Duodenal mucosa (tissue), 2 donors: ENCODE results near the gene ARHGAP19.

ENCODE experiments used
- H3K27ac ChIP-seq: one replicate; pipeline ENCODE4 v1.7.0; 2013; ENCODE audit warnings: low read depth, low read length
- H3K27me3 ChIP-seq, 2 donors: one replicate each; pipeline ENCODE4 v1.7.0; 2013; ENCODE audit warnings: low read length in 2 of 2, control low read depth in 1 of 2; ENCODE audit not compliant: insufficient read depth in 2 of 2, control insufficient read depth in 1 of 2
- H3K36me3 ChIP-seq, 2 donors: one replicate each; pipeline ENCODE4 v1.7.0; 2013; ENCODE audit warnings: low read length in 2 of 2, control low read depth in 1 of 2; ENCODE audit not compliant: insufficient read depth in 2 of 2, control insufficient read depth in 1 of 2
- H3K4me1 ChIP-seq, 2 donors: one replicate each; pipeline ENCODE4 v1.7.0; 2013; ENCODE audit warnings: low read length in 2 of 2, control low read depth in 1 of 2; ENCODE audit not compliant: insufficient read depth in 2 of 2, control insufficient read depth in 1 of 2
- H3K4me3 ChIP-seq, 2 donors: one replicate each; pipeline ENCODE4 v1.7.0; 2013; ENCODE audit warnings: low read length in 2 of 2, low read depth in 1 of 2
- H3K9ac ChIP-seq, 2 donors: one replicate each; pipeline ENCODE4 v1.7.0; 2013; ENCODE audit warnings: low read length in 2 of 2, low read depth in 1 of 2
- H3K9me3 ChIP-seq, 2 donors: one replicate each; pipeline ENCODE4 v1.7.0; 2013; ENCODE audit warnings: low read length in 2 of 2, control low read depth in 1 of 2; ENCODE audit not compliant: control insufficient read depth in 1 of 2

Gene ARHGAP19

DNA sequence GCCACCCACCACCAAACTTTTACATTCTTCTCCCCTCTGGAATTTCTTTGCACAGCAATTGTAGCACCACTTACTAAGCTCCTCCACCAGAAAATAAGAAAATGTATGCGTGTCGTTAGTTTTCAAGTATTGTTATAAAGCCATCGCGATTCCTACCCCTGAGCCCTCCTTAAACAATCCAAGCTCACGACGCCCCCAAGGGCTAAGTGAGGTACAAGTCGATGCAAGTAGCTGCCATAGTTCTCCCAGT is 40.8 kb upstream of the ARHGAP19 start:
- Histone ChIP-seq H3K4me3 (peak overlapping the region; percentile 81 to 93), H3K27ac (peak overlapping the region; percentile 79), H3K4me1 (peaks cover 33 to 38% of the 10 kb centered on the region in 2 donors), H3K27me3 (no peaks in the 10 kb centered on the region), H3K9me3 (no peaks in the 10 kb centered on the region), H3K9ac (peak overlapping the region; percentile 89 to 96), H3K36me3 (peaks cover 0 to 4% of the 10 kb centered on the region in 2 donors)

DNA sequence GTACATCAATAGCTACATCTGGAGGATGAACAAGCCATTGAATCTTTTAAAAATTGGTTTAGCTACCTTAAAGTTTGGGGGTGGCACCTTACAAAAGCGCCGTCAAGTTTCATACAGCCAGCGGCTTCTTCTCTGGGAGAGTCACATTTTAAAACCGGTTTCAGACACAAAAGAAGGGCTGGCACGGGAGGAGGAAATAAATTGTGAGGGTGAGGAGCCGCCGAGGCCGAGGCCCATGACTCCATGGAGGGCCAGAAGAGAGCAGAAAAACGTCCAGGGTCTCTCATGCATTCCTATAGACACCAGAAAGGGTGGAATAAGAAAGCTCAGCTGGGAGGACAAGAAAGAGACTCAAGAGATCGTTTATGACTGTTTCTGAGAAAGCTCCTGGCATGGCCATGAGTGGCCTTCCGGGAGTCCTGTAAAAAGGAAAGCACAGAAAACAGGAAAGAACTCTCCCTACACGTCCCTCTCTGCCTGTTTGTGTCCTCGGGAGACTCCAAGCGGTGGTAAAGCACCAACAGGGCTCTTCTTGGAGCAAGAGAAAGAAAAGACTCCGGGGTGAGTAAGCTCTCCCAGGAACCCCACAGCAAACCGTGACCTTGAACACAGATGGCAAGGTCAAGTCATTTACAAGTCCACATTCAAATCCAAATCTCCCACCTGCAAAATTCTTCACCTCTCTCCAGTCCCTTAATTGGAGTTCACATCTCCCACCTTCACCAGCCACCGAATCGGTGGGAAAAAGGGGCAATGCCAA is 40.3 kb upstream of the ARHGAP19 start:
- Histone ChIP-seq H3K9me3 (no peaks in the 10 kb centered on the region), H3K4me1 (peaks cover 38 to 43% of the 10 kb centered on the region in 2 donors), H3K4me3 (peak overlapping the region; percentile 81 to 93), H3K27me3 (no peaks in the 10 kb centered on the region), H3K36me3 (peaks cover 0 to 4% of the 10 kb centered on the region in 2 donors), H3K9ac (peak overlapping the region; percentile 89 to 96), H3K27ac (peak overlapping the region; percentile 79)

DNA sequence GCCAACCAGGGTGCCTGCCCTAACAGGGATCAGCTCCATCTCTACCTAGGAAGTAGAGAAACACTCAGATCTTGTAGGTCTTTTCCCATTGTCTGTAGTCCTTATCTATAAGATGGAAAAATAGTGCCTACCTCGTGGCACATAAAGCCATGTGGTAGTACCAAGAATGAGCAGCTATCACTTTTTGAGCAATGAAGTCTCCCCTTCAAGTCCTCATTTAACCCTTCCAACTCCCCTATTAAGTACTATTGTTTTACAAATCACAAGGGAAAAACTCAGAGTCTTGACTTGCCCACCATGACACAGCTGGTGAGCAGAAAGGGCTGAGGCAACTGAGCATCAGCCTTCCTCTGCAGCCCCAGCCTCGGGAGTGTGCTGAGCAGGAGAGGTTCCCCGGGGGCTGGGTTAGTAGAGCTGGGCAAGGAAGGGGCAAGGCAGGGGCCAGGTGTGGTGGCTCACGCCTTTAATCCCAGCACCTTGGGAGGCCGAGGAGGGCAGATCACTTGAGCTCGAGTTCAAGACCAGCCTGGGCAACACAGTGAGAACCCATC is 38.8 kb upstream of the ARHGAP19 start:
- Histone ChIP-seq H3K36me3 (peaks cover 0 to 4% of the 10 kb centered on the region in 2 donors), H3K9me3 (no peaks in the 10 kb centered on the region), H3K9ac (peak overlapping the region in 1 of 2 donors; percentile 96), H3K27ac (no peak overlapping the region), H3K27me3 (no peaks in the 10 kb centered on the region), H3K4me3 (peak overlapping the region; percentile 81 to 93), H3K4me1 (peaks cover 32 to 49% of the 10 kb centered on the region in 2 donors)

DNA sequence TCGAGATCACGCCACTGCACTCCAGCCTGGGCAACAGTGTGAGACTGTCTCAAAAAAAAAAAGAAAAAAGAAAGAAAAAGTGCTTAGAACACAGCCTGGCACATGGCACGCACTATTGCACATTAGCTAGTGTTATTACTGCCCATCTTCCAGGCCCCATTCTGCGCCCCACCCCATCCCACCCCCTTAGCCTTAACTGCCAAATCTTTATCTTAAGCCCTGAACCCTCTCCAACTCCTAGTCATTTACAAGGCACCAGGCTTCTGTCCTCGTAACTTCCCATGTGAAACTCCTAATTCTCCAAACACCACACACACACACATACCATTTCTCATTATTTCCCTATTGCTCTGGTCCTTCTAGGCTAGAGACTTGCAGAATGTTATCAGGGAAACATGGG is 37.3 kb upstream of the ARHGAP19 start:
- H3K27ac ChIP-seq, result no peak overlapping the region
- H3K9me3 ChIP-seq, result no peaks in the 10 kb centered on the region
- H3K4me1 ChIP-seq, result peaks cover 28 to 46% of the 10 kb centered on the region in 2 donors
- H3K4me3 ChIP-seq, result peak overlapping the region; percentile 5 to 50
- H3K9ac ChIP-seq, result peak overlapping the region in 1 of 2 donors; percentile 45
- no peaks in the 10 kb centered on the region for H3K27me3 ChIP-seq
- H3K36me3 ChIP-seq, result peaks cover 0 to 4% of the 10 kb centered on the region in 2 donors

DNA sequence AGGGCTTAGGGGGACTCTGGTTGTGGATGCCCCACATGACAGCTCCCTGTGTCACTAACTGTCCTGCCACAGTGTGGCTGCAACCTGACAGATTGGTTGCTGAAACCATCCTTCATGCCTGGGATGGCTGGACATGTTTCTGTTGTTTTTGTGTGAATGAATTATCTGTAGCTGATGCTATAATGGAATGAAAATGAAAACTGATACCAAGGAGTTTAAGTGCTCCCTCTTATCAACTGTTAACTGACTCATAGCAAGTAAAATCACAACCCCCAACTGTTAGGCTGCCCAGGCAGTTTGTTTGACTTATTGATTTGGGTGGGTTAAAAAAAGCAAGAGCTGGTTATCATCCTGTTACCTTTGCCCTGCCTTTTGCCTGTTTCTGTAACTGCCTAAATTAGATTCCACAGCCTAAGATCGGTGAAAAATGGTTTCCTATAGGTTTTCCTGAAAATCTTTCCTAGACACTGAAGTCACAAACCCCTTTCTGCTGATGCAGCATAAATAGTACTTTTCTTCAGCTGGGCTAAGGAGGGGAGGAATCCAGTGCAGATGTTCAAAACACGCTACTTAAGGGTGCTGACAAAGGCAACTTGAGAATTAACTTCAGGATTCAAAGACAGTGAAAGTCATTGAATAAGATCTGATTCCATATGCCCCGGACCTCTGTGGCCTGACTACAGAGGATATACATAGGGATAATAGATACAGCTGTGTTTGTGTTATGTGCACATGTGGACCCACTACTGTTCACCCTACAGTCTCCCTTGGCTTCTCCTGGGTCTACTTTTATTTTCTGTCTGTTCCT is 36.4 kb upstream of the ARHGAP19 start:
- Histone ChIP-seq H3K4me3 (peak overlapping the region; percentile 34 to 51), H3K4me1 (peaks cover 28 to 46% of the 10 kb centered on the region in 2 donors), H3K27me3 (no peaks in the 10 kb centered on the region), H3K27ac (peak overlapping the region; percentile 47), H3K9ac (no peak overlapping the region), H3K9me3 (no peaks in the 10 kb centered on the region), H3K36me3 (peaks cover 0 to 4% of the 10 kb centered on the region in 2 donors)

DNA sequence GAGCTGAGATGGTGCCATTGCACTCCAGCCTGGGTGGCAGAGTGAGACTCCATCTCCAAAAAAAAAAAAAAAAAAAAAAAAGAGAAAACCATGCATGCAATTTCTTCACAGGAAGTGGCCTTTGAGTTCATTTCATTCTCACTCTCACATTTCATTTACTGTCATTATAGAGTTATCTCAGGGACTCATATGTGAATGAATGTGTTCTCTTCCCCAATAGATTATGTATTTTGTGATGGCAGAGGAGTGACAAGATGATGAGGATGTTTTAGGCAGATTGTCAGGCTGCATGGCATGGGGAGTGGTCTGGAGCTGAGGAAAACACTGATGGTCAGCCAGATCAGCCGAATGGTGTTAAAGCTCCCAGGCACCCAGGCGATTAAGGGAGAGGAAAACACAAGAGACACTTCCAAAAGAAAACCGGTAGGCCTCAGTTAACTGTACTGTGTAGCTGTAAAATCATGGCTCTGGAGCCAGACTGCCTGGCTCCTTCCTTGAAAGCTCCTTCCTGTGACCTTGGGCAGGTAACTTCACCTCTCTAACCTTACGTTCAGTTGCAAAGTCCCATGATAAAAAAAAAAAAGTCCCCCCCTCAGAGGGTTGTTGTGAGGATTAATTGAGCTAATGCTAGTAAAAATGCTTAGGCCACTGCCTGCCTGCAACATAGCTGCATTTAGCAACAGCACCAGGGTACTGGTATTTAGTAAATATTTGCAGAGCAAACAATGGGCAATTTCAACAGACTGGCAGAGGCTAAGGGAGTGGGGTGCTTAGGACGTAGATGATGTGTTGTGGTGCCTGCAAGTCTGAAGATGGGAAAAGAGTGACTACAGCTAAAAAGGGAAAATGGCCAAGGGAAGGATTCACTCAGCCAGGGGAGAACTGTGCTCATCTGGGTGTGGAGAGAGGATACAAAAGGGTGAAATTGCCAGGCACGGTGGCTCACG is 35.2 kb upstream of the ARHGAP19 start:
- Histone ChIP-seq H3K27me3 (no peaks in the 10 kb centered on the region), H3K9ac (no peak overlapping the region), H3K4me3 (no peak overlapping the region), H3K36me3 (peaks cover 0 to 4% of the 10 kb centered on the region in 2 donors), H3K4me1 (peaks cover 28 to 46% of the 10 kb centered on the region in 2 donors), H3K27ac (no peak overlapping the region), H3K9me3 (no peaks in the 10 kb centered on the region)

DNA sequence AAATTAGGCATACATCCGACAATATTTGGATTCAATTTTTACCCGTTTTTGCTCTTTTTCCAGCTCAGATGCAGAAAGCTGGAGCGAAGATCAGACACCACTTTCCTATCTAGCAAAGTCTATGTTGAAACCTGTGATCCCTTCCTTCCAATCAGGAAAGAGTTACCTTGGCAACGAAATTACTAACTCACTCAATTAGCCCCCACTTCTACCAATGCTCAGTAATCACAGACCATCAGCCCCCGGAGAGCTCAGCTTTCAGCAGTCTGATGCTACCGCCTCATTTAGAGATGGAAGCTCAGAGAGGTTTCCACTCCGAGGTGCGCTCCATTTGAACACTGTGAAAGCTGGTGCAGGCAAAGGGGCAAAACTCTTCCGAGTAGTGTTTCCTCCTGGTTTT is 33.3 kb upstream of the ARHGAP19 start:
- Histone ChIP-seq H3K4me1 (peaks cover 39 to 49% of the 10 kb centered on the region in 2 donors), H3K4me3 (no peak overlapping the region), H3K27ac (no peak overlapping the region), H3K27me3 (no peaks in the 10 kb centered on the region), H3K9ac (no peak overlapping the region), H3K9me3 (no peaks in the 10 kb centered on the region), H3K36me3 (peaks cover 0 to 4% of the 10 kb centered on the region in 2 donors)

DNA sequence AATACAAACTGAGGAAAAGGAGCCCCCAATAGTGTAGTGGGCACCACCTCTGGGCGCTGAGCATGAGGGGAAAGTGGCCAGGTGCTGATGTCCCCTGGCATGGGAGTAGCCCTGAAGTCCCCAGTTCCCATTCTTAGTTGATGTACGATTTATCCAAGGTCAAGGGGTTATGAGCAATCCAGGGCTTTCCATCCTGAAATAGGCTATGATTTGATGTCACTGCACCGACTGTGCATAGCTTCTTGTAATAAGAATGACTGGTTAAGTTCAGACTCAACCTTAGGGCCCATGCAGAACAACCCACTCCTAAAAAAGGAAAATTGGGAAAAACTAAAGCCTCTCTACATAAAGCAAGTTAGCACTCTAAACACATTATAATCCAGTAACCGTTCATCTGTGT is 31.1 kb upstream of the ARHGAP19 start:
- Histone ChIP-seq H3K4me3 (no peak overlapping the region), H3K27ac (no peak overlapping the region), H3K9ac (no peak overlapping the region), H3K36me3 (no peaks in the 10 kb centered on the region), H3K9me3 (no peaks in the 10 kb centered on the region), H3K27me3 (no peaks in the 10 kb centered on the region), H3K4me1 (peaks cover 25 to 36% of the 10 kb centered on the region in 2 donors)

DNA sequence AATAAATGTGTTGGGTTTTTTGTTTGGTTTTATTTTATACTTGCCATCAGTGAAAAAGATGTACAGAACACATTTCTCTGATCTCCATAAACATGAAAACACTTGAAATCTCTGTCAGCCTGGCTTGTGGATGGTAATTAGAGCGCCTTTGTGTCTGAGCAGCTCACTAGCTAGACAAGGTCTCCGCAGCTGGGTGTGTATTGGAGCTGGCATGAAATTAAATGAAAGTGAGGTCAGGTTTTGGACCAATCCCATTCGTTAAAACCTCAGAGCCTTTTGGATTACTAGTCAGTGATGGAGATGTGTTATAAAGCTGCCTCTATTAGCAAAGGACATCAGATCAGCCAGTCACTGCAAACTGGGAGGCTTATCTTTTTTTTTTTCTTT is 29.4 kb upstream of the ARHGAP19 start:
- H3K4me1 ChIP-seq, result peaks cover 12 to 22% of the 10 kb centered on the region in 2 donors
- no peaks in the 10 kb centered on the region for H3K27me3 ChIP-seq
- H3K9ac ChIP-seq, result peak overlapping the region; percentile 77 to 91
- H3K4me3 ChIP-seq, result peak overlapping the region; percentile 86 to 90
- no peaks in the 10 kb centered on the region for H3K9me3 ChIP-seq
- H3K36me3 ChIP-seq, result no peaks in the 10 kb centered on the region
- H3K27ac ChIP-seq, result no peak overlapping the region
